Endodermal cell (in vitro differentiated cells): ENCODE data around the gene MYPOP. TPM values are rescaled to one million over a fixed set of nuclear protein-coding genes. Genes with fewer than 3 reads are reported as not detected.
A peak's percentile ranks its signal among the peaks of the same experiment; 100 is the strongest.

Experiments
- DNase-seq: peaks from one replicate; pipeline ENCODE4 v3.0.0-alpha.2; 2017
- H3K27ac ChIP-seq: 2 replicates; pipeline ENCODE4 v1.5.1; 2013; ENCODE audit warnings: mild to moderate bottlenecking, low read depth, low read length, moderate library complexity
- H3K27me3 ChIP-seq: 2 replicates; pipeline ENCODE4 v1.6.1; 2013; ENCODE audit warnings: mild to moderate bottlenecking, low read length, moderate library complexity; ENCODE audit not compliant: insufficient read depth, control insufficient read depth, poor library complexity, severe bottlenecking
- H3K36me3 ChIP-seq: 2 replicates; pipeline ENCODE4 v1.7.0; 2013; ENCODE audit warnings: mild to moderate bottlenecking, low read length, moderate library complexity; ENCODE audit not compliant: control insufficient read depth, insufficient read depth
- H3K4me1 ChIP-seq: one replicate; pipeline ENCODE4 v1.7.0; 2013; ENCODE audit warnings: low read length; ENCODE audit not compliant: control insufficient read depth, insufficient read depth
- H3K4me3 ChIP-seq: 2 replicates; pipeline ENCODE4 v1.5.1; 2013; ENCODE audit warnings: mild to moderate bottlenecking, low read length, moderate library complexity
- H3K9ac ChIP-seq: 2 replicates; pipeline ENCODE4 v1.6.1; 2013; ENCODE audit warnings: mild to moderate bottlenecking, low read length, moderate library complexity; ENCODE audit not compliant: poor library complexity, severe bottlenecking; ENCODE audit errors: extremely low read depth
- H3K9me3 ChIP-seq: 2 replicates; pipeline ENCODE4 v1.6.1; 2013; ENCODE audit warnings: mild to moderate bottlenecking, low read length, moderate library complexity; ENCODE audit not compliant: control insufficient read depth
- H3K27ac Mint-ChIP-seq: 2 replicates; pipeline ENCODE4 v1.8.0; 2020; ENCODE audit warnings: mixed read lengths
- H3K27me3 Mint-ChIP-seq: 2 replicates; pipeline ENCODE4 v1.8.0; 2021; ENCODE audit warnings: mild to moderate bottlenecking, mixed read lengths; ENCODE audit not compliant: insufficient read depth
- H3K36me3 Mint-ChIP-seq: 2 replicates; pipeline ENCODE4 v1.8.0; 2020; ENCODE audit warnings: low read depth, mixed read lengths
- H3K4me1 Mint-ChIP-seq: 2 replicates; pipeline ENCODE4 v1.8.0; 2020; ENCODE audit warnings: mixed read lengths
- H3K4me3 Mint-ChIP-seq: 2 replicates; pipeline ENCODE4 v1.8.0; 2020; ENCODE audit warnings: mild to moderate bottlenecking, moderate library complexity, mixed read lengths
- H3K9me3 Mint-ChIP-seq: 2 replicates; pipeline ENCODE4 v1.8.0; 2020; ENCODE audit warnings: mild to moderate bottlenecking, mixed read lengths
- CTCF ChIP-seq: fragments of 200-600 bp; sonication (generic); conservative IDR thresholded peaks from 2 replicates; pipeline ENCODE4 v1.5.0; 2021; ENCODE audit warnings: antibody characterized with exemption, mild to moderate bottlenecking
- WGBS, 2 experiments: methylation state at CpG; one replicate each; pipeline versions ENCODE4 v1.1.5 to v1.1.7; 2013; ENCODE audit warnings: missing lambda C conversion rate in 2 of 2, mixed read lengths in 1 of 2; ENCODE audit not compliant: insufficient coverage in 1 of 2, insufficient read length in 1 of 2; 5-methylcytosine and 5-hydroxymethylcytosine counted together
- total RNA-seq, 2 donors: library from RNA; stranded (reverse); fragmentation: NEBNext Ultra II Directional in 1 of 2; extraction: Animal tissue kit (Norgen Biotek cat#: 25700) in 1 of 2; gene quantifications; 2 replicates in 1 of 2; 3 replicates in 1 of 2; pipeline ENCODE4 v1.2.1, GENCODE V29; 2021

Gene MYPOP
- total RNA-seq, 2 donors from 2014 or later: 13.6 to 19.9 TPM

DNA sequence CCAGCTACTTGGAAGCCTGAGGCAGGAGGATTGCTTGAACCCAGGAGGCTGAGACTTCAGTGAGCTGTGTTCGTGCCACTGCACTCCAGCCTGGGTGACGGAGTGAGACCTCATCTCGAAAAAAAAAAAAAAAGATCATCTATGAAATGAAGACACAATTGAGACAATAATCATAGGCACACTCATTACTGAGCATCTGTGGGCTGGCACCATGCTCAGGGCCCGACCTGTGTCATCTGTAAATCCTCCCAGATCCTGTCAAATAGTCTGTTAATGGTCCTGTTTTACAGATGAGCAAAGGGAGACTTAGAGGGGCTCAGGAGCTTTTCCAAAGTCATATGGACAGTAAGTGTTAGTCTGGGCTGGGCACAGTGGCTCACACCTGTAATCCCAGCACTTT is 16.3 kb upstream of the MYPOP start:
- no peak overlapping the region for H3K27ac ChIP-seq
- no peak for TF ChIP-seq CTCF
- Mint-ChIP-seq H3K4me1 (peaks cover 6% of the 10 kb centered on the region), H3K27ac (no peak overlapping the region), H3K4me3 (no peak overlapping the region), H3K36me3 (no peaks in the 10 kb centered on the region), H3K9me3 (no peaks in the 10 kb centered on the region), H3K27me3 (peaks cover 2% of the 10 kb centered on the region)
- no peaks in the 10 kb centered on the region for H3K4me1 ChIP-seq
- DNase-seq: no peak
- no peak overlapping the region for H3K4me3 ChIP-seq
- H3K27me3 ChIP-seq: no peaks in the 10 kb centered on the region
- no peak overlapping the region for H3K9ac ChIP-seq
- 86 to 90% methylated on average over 4 of the region's 4 CpGs for WGBS, 2 experiments
- H3K36me3 ChIP-seq: no peaks in the 10 kb centered on the region
- no peaks in the 10 kb centered on the region for H3K9me3 ChIP-seq

DNA sequence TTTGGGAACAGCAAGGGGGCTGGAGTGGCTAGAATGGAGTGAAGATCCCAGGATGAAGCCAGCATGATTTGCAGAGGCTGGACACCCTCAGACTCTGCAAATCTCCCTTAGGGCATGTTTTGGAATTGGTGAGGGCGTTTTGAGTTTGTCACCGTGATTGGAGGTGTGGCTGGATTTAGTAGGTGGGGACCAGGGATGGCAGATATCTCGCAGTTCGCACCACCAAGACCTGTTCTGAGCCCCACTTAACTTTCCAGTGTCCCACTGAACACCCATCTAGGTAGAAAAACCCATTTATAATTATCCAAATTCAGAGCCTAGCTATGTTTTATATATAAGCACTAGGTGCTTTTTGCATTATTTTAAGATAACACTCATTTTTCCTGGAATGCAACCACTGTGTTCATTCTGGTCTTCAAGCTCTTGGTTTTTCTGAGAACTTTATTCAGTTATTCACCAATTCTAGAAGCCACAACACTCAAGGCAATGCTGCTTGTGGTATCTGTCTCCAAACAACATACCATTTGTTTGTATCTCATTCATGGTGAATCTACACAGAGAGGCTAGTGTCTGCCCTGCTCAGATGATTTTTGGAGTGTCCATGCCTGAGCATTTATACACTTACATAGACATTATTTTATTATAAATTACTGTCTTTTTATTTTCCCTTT is 15.1 kb upstream of the MYPOP start:
- WGBS, 2 experiments: 80% methylated on average over 2 of the region's 4 CpGs; no CpG with 5 or more reads in 1 of the 2 experiments
- no peaks in the 10 kb centered on the region for H3K36me3 Mint-ChIP-seq
- no peaks in the 10 kb centered on the region for H3K36me3 ChIP-seq
- no peak overlapping the region for H3K27ac ChIP-seq
- H3K4me3 ChIP-seq: no peak overlapping the region
- peaks cover 3% of the 10 kb centered on the region for H3K27me3 Mint-ChIP-seq
- no peak for TF ChIP-seq CTCF
- no peaks in the 10 kb centered on the region for H3K9me3 ChIP-seq
- H3K4me1 ChIP-seq: no peaks in the 10 kb centered on the region
- no peaks in the 10 kb centered on the region for H3K27me3 ChIP-seq
- no peak for DNase-seq
- H3K9ac ChIP-seq: no peak overlapping the region
- H3K4me1 Mint-ChIP-seq: peaks cover 6% of the 10 kb centered on the region
- no peaks in the 10 kb centered on the region for H3K9me3 Mint-ChIP-seq
- H3K27ac Mint-ChIP-seq: no peak overlapping the region
- no peak overlapping the region for H3K4me3 Mint-ChIP-seq

- Histone ChIP-seq H3K4me1 (no peaks in the 10 kb centered on the region), H3K9ac (no peak within 1 kb of the TSS), H3K27ac (no peak within 1 kb of the TSS), H3K27me3 (no peaks in the 10 kb centered on the region), H3K9me3 (no peaks in the 10 kb centered on the region), H3K36me3 (no peaks in the 10 kb centered on the region), H3K4me3 (no peak within 1 kb of the TSS)
- H3K27me3 Mint-ChIP-seq: peaks cover 5% of the 10 kb centered on the region
- H3K4me1 Mint-ChIP-seq: no peaks in the 10 kb centered on the region
- H3K27ac Mint-ChIP-seq: no peak within 1 kb of the TSS
- WGBS, 2 experiments: 76 to 77% methylated on average over 27 to 44 of the region's 44 CpGs
- TF ChIP-seq CTCF: peak; percentile 84
- DNase-seq: peak; percentile 95
- H3K36me3 Mint-ChIP-seq: no peaks in the 10 kb centered on the region
- H3K4me3 Mint-ChIP-seq: no peak within 1 kb of the TSS
- no peaks in the 10 kb centered on the region for H3K9me3 Mint-ChIP-seq
Observed at GRCh38 chr19:45913874-45914830, 11.7 kb upstream of the MYPOP start, which contains the start of gene NANOS2. Gene NANOS2 (minus strand): TSS chr19:45914778. CDS start chr19:45914693, 85 bp downstream.
